NCI-H1105 (cell line): Measurements from ENCODE around the gene HLA-DRB5.
"Not testable (repeated sequence)": the region's sequence is repeated elsewhere in the genome, so short reads cannot be mapped to it uniquely, and the experiment has no call there.

Experiments used
- DNase-seq: peaks from one replicate; lab custom pipeline; 2025; lab: John Stamatoyannopoulos, UW

HLA-DRB5 gene

DNA sequence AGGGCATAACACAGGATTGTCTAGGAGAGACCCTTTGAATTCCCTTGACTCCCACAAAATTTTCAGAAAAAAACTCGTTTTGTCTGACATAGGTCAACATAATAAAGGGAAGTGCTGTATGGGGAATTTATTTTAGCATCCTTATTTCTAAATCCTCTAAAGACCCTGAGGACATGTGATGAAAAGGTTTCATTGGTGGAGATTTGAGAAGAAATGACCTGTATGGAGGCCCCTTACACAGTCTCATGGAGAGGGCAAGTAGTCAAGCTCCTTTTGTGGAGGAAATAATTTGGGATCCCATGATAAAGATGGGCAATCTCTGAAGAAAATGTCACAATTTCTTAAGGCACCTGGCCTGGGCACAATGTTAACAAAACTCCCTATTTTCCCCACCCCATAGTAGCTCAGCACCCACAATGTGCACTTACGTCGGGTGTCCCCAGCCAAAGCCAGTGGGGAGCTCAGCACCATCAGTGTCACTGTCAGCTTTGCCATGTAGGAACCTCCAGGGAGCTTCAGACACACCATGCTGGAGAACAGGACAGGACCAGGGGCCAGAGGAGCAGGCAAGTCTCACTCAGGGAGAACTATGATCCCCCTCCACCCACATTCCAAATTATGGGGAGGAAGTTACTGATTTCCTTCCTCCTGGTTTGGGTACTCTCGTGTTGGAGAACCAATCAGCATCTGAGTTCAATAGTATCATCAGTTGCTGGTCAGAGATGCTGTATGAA, at the start of gene HLA-DRB5:
TSS of gene HLA-DRB5 (minus strand) at position 591 of the 734 bp plus-strand sequence. CDS start at position 528, 63 bp downstream.
- DNase-seq: no peak

GRCh38 chr6:32578962-32579361, 48.9 kb upstream of the HLA-DRB5 start:
- no peak for DNase-seq

- DNase-seq: not testable (repeated sequence)
Measured at GRCh38 chr6:32577493-32577892, 47.4 kb upstream of the HLA-DRB5 start.

GRCh38 chr6:32576250-32576649, 46.2 kb upstream of the HLA-DRB5 start:
- no peak for DNase-seq

GRCh38 chr6:32570363-32570905, 40.3 kb upstream of the HLA-DRB5 start:
- no peak for DNase-seq

DNA sequence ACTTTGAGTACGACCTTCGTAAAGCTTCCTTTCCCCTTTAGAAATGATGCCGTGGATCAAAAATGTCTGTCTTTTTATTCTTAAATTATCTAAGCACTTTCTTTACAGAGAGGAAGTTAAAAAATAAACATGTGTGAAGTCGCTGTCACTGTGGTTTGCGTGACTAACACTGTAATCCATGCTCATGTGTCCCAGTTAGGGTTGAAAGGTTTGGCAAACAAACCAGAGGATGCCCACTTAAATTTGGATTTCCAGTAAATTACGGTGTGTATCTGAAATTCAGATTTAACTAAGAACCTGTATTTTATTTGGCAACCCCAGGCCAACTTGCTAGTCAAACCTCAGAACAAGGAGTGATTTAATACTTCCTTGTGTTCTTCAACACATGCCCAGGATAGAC, 38.5 kb upstream of the HLA-DRB5 start:
- no peak for DNase-seq

DNA sequence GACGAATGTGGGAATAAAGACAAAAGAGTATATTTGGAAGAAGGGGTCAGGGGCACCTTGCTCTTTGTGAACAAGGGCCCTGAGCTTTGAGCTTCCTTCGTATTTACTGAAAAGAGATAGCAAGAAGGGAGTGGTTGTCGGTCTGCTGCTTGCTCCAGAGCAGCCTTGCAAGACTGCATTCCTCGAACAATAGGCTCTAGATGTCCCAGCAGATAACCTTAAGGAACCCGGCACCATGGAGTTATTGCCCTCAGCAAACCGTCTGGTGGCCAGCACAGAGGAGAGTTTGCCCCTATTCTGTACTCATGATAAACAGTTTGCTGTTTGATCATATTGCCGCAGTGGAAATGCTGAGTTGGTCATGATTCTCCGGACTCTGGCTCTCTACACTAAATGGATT, 36.9 kb upstream of the HLA-DRB5 start:
- no peak for DNase-seq

DNA sequence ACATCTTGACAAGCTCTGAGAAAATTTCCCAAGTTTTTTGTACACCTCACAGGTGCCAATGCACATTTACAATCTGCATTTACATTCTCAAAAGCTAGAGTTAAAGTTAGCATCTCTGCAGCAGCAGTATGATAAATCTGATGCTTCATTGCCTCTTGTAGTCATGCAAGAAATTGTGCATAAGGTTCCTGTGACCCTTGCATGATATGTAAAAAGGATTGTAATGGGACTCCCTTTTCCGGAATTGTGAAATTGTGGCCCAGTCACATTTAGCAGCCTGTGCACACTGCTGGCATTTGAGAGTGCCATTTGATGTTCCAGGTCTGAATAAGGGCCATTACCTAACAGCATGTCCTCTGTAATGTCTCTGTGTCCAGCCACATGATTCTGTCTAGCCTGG, 35.4 kb upstream of the HLA-DRB5 start:
- DNase-seq: no peak

DNA sequence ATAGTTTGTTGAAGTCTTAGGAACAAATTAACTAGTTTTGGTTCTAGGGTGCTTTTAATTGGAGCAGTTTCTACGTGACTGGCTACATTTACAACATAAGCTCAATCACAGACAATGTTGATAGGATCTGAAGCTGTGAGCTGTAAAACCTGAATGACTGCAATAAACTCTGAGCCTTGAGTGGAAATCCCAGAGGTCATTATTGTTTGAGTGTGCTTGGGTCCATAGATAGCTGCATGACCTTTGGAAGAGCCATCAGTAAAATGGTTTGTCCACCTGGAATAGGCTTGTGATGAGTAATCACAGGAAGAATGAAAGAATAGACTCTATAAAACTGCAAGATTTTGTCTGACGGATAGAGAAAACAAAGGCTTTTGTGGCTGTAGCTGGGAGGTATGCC, 32.9 kb upstream of the HLA-DRB5 start:
- DNase-seq: no peak

DNA sequence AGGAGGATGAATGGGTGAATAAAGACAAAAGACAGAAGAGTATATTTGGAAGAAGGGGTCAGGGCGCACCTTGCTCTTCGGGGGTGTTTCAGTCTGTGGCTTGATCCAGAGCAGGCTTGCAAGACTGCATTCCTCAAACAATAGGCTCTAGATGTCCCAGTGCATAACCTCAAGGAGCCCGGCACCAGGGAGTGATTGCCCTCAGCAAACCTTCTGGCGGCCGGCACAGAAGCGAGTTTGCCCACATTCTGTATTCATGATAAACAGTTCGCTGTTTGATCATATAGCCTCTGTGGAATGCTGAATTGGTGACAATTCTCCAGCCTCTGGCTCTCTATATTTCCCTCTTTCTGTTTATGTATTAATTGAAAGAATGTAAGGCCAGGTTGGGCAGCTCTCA, 29.7 kb upstream of the HLA-DRB5 start:
- no peak for DNase-seq

- DNase-seq: no peak
Measured at GRCh38 chr6:32558426-32559057, 28.5 kb upstream of the HLA-DRB5 start.

- no peak for DNase-seq
Measured at GRCh38 chr6:32554116-32554965, 24.3 kb upstream of the HLA-DRB5 start.

GRCh38 chr6:32553037-32553742, 23.1 kb upstream of the HLA-DRB5 start:
- no peak for DNase-seq

GRCh38 chr6:32551410-32551809, 21.3 kb upstream of the HLA-DRB5 start:
- no peak for DNase-seq

DNA sequence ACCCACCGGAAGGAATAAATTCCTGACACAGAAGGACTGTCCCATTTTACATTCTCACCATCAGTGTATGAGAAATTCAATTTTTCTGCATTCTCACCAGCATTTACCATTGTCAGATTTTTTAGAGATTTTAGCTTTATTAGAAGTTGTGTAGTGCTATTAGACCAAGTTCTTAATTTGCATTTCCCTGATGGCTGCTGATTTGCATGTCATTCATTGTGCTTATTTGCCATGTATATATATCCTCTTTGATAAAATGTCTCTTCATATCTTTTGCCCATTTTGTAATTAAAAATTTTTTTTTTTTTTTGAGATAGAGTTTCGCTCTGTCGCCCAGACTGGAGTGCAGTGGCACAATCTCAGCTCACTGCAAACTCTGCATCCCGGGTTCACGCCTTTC, 9.8 kb upstream of the HLA-DRB5 start:
- DNase-seq: no peak

GRCh38 chr6:32530431-32530793, 325 bp upstream of the HLA-DRB5 start:
- DNase-seq: not testable (repeated sequence)

DNA sequence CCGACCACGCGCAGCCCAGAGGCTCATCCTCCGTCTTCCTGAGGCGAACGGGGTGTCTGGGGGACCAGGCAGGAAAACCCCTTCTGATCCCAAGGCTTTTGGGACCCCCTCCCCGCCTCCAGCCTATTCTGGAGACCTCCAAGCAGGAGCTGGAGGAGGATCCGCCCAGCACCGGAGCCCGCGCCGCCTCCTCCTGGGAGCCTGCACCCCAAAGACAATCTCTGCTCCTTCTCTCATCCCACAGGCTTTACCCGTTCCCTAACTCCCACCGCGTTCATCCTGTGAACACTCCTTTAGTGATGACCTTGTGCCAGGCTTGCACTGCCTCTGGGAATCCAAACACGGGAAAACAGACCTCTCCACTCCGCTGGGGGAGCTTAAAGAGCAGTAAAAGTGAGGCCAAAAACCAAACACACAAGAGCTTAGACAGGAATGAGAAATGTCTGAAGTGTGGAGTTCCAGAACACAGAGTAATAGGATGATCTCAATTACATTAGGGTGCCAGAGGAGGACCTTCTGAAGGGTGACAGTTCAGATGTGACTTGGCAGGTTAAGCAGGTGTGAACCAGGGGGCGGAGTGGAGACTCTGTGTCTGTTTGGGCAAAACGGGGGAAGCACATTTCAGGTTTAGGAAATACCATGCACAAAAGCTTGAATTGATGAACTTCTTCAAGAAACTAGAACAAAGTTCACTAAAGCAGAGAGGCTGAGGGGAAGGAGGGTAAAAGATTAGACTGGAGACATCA, 7.6 kb downstream of the HLA-DRB5 start:
- DNase-seq: no peak

DNA sequence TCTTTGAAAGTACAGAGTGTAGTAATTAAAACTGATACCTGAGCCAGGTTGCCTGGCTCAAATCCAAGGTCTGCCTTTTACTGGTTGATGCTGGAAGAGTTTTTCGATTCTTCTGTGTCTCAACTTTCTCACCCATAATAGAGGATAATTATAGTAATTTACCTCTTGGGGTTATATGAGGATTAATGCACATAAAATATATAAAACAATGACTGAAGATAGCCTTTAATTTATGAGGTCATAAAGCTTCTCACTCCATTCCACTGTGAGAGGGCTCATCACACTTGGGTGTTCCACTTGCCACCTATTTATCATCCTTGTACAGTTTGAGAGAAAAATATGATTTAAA, 10.2 kb downstream of the HLA-DRB5 start:
- DNase-seq: no peak

GRCh38 chr6:32519118-32519909, 10.8 kb downstream of the HLA-DRB5 start:
- no peak for DNase-seq

- no peak for DNase-seq
Measured at GRCh38 chr6:32517654-32518445, 12.2 kb downstream of the HLA-DRB5 start.
